ENCODE measurements around the gene AHCYL1.

AHCYL1 gene

DNA sequence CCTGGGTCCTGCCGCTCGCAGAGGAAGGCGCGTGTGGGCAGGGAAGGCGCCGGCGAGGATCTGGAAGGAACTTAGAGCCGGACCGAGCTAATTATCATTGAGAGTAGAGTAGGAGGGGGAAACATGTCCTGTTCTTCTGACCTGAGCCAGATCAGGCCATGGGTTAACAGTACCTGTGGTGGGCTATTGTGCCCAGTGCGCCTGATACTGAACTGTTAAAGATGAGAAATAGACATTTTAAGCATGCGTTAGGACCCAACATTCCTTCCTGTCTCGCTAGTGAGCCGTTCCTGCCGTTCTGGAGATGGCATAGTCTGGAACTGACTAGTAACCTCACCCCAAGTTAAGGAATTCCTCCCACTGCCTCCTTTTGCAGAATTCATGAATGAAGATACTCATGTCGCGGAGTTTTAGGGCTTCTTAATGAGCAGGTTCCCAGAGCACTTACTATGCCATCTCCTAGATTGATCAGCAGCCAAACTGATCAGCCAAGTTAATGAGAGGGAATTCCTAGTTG lies 50.7 kb downstream of the AHCYL1 start:
- no peak for DNase-seq (ENCODE audit: low read depth in 2 of 2)

DNA sequence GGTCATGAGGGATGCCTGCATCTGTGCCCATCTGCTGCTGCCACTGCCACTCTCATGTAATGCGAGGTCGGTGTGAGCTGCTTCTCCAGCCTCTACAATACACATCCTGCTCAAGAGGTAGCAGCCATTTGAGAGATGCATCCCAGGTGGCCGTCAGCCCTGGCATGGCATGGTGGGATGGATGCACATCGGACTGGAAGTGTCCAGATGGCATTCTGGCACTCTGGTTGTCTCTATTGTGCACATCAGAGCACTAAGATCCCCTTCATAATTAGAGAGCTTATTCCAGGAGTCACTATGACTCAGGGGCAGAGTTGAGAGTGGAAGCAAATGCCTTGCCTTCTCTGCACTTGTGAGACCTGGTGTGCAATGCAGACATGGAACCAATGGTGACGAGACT lies 53.7 kb downstream of the AHCYL1 start:
- DNase-seq (ENCODE audit: low read depth in 2 of 2): no peak

DNA sequence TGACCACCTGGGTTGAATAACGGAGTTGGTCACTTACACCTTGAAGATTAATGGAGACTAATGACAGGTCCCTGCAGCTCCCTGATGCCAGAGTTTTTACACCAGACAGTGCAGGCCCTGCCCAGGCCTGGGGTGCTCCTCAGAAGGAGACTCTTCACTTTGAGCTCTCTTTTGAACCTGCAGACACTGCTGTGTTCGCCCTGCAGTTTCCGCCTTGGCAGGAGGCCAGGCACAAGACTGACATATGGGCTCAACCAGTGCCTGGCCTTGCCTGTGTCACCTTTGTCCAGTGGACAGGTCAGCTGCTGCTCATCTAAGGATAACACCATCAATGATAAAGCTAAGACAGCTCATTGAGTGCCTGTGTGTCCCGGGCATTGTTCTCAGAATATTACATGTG lies 55.1 kb downstream of the AHCYL1 start:
- DNase-seq (ENCODE audit: low read depth in 2 of 2): no peak

DNA sequence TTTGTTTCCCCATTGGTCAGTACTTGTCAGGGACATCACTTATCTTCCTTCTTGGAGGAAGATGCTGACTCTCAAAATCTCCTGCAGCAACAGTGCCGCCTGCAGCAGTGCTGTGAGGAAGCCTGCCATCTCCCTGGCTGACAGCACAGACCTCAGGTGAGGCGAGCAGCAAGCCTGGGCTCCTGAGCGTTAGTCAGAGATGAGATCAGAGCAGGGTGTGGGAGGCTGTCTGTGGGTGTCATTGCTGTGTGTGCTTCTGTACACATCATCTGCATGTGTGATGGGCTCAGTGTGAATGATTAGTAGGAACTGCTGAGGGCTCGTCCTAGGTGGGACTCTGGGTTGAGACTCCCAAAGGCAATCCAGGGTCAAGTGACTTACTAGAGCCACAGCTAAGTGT lies 56.0 kb downstream of the AHCYL1 start:
- DNase-seq (ENCODE audit: low read depth in 2 of 2): peak in 1 of 2 donors; percentile 18

- DNase-seq (ENCODE audit: low read depth in 2 of 2): no peak
Measured at GRCh38 chr1:110043016-110043415, 58.5 kb downstream of the AHCYL1 start.

DNA sequence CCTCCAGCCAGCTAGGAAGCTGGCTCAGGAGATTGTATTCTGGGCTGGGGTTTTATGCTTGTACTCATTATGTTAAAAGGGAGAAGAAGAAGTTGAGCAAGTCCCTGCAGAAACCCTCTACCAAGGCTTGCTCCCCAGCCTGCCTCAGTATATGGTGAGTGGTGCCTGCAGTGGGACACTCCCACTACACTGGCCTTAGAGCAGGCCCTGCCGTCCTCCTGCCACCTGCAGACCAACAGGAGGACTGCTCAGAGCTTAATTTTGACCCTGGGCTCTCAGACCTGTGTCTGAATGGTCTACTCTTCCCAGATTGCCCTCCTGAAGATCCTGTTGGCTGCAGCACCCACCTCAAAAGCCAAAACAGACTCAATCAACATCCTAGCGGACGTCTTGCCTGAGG lies 62.9 kb downstream of the AHCYL1 start:
- no peak for DNase-seq (ENCODE audit: low read depth in 2 of 2)

GRCh38 chr1:110048240-110048639 lies 63.7 kb downstream of the AHCYL1 start:
- no peak for DNase-seq (ENCODE audit: low read depth in 2 of 2)

DNA sequence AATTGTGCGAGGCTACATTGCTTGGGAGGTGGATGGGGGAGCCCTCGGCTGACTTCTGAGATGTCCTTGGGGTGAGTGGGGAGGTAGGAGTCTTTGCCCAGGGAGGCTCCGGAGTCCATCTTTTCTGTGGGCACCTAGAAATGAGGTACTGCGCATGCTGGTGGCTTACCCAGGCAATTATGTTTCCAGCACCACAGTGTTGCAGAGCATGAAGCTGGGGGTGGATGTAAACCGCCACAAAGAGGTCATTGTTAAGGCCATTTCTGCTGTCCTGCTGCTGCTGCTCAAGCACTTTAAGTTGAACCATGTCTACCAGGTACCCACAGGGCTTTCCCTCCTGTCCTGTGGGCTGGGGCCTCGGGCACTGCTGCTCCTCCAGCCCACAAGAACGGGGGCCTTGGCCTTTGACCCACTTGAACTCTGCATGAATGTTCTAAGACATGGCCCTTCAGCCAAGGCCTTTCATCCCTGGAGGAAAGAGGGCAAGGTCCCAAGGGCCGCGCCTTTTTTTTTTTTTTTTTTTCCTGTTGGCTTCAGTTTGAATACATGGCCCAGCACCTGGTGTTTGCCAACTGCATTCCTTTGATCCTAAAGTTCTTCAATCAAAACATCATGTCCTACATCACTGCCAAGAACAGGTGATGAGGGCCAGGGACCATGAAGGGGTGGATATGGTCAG lies 64.5 kb downstream of the AHCYL1 start:
- DNase-seq (ENCODE audit: low read depth in 2 of 2): no peak

- DNase-seq (ENCODE audit: low read depth in 2 of 2): no peak
Measured at GRCh38 chr1:110049801-110050601, 65.4 kb downstream of the AHCYL1 start.

DNA sequence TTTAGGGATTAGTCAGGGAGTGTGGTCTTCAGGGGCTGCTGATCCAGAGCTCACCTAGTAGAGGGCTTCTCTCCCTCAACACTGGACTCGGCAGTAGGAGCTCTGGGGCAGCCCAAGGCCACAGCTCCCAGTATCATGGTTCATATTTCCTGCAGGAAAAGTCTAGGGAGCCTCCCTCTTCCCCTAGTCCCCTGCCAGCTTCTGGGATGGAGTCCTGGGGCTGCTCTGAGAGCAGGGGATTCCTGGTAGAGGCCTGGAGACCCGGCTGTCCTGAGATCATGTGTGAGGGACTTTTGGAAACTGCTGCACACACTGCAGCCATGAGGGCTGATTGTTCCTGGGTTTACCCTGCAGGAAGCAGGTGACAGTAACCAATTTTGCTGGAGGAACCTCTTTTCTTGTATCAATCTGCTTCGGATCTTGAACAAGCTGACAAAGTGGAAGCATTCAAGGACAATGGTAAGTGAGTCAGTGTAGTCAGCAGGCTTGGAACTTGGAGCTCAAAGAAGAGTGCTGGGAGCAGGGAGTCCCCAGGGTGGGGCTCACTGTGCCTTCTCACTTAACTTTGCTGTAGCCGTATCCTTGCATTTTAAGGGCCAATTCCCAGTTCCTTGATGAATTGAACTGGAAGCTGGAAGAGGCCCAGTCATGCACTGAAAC lies 66.2 kb downstream of the AHCYL1 start:
- DNase-seq (ENCODE audit: low read depth in 2 of 2): no peak

DNA sequence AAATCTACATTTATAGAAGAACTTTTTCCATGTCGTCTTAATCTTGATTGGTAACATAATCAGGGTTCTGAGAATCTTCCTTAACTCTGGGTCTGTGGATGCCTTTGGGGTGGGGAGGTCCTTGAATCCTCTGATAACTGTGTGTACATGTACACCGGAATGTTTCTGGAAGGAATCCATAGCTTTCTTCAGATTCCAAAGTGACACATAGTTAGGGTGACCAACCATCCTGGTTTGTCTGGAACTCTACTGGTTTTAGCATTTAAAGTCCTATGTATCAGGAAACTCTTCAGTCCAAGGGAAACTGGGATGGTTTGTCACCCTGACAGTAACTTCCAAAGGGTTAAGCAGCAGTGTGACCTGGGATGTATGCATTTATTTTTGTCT lies 66.7 kb downstream of the AHCYL1 start:
- no peak for DNase-seq (ENCODE audit: low read depth in 2 of 2)

DNA sequence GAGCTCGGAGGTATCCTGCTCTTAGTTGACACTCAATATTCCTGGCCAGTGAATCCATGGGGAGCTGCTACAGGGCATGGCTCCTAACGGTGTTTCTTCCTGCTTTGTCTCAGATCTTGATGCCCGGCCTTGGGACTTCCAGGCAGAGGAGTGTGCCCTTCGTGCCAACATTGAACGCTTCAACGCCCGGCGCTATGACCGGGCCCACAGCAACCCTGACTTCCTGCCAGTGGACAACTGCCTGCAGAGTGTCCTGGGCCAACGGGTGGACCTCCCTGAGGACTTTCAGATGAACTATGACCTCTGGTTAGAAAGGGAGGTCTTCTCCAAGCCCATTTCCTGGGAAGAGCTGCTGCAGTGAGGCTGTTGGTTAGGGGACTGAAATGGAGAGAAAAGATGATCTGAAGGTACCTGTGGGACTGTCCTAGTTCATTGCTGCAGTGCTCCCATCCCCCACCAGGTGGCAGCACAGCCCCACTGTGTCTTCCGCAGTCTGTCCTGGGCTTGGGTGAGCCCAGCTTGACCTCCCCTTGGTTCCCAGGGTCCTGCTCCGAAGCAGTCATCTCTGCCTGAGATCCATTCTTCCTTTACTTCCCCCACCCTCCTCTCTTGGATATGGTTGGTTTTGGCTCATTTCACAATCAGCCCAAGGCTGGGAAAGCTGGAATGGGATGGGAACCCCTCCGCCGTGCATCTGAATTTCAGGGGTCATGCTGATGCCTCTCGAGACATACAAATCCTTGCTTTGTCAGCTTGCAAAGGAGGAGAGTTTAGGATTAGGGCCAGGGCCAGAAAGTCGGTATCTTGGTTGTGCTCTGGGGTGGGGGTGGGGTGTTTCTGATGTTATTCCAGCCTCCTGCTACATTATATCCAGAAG lies 69.2 kb downstream of the AHCYL1 start:
- peak; percentile 63 to 67 for DNase-seq (ENCODE audit: low read depth in 2 of 2)

- no peak for DNase-seq (ENCODE audit: low read depth in 2 of 2)
Measured at GRCh38 chr1:110055493-110056284, 71.1 kb downstream of the AHCYL1 start.

DNA sequence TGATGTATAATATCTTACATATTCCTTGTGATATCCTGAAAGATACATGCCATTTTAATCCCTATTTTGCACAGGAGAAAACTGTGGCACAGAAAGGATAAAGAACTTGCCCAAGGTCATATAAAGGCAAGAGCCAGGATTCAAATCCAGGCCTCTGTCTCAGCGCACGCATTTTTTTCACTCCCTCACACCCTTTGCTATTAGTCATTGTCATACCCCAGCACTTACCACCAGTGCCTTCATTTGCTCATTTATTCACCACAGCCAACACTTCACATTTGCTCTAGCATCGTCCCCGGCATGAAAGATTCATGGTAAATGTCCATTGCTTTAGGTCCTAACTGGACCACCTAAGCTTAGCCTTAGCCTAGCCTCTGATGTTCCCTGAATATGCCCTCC lies 71.7 kb downstream of the AHCYL1 start:
- no peak for DNase-seq (ENCODE audit: low read depth in 2 of 2)

- no peak for DNase-seq (ENCODE audit: low read depth in 2 of 2)
Measured at GRCh38 chr1:110056776-110057175, 72.2 kb downstream of the AHCYL1 start.

DNA sequence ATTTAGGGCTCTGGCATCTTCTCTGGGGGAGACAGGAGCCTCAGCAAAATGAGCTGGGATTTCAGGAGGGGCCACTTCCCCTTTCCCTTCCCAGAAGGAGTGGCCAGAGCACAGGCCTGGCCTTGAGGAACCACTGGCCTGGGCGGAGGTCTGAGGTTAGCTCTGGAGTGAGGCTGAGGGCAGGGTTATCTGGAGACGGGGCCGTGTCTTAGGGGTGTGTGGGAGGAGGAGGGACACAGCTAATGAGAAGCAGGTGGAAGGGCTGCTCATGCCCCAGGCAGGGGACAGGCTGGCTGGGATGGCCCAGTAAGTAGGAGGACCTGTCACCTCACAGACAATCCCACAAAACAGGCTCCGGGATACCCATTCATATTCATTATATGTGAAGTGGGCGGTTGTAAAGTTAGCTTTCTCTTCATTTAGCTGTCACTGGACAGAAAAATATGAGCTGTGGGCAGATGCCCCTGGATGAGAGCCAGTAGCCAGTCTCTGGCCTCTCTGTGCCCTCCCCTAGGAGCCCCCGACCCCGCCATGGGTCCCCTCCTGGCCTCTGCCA lies 73.5 kb downstream of the AHCYL1 start:
- DNase-seq (ENCODE audit: low read depth in 2 of 2): no peak

GRCh38 chr1:110058591-110058990 lies 74.0 kb downstream of the AHCYL1 start:
- no peak for DNase-seq (ENCODE audit: low read depth in 2 of 2)

- DNase-seq (ENCODE audit: low read depth in 2 of 2): no peak
Measured at GRCh38 chr1:110059133-110059863, 74.7 kb downstream of the AHCYL1 start.

DNA sequence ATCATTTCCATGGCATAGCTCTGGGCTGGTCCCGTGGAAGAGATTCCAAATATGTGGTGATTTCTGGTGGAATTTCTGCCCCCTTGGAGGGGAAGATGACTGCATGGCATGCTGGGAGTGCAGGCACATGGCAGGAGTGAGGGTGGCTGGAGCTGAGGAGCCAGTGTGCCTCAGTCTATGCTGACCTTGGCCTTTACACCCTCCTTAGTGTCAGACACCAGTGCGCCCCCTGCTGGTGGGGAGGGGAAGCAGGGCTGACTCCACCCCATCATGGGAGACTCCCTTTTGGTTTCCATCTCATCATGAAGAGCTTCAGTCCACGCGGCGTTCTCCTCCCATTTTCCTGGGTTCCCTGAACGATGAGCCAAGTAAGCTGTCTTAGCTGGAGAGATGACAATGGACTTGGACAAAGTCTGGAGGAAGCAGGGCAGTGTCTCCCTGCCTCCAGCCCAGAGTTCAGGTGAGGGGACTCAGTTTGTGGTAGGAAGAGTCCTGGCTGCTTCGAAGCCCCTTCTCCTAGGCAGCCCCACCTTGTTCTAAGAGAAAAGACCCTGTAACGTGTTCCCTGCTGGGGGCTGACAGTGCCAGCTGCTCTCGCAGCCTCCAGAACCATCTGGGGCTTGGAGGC lies 75.6 kb downstream of the AHCYL1 start:
- DNase-seq (ENCODE audit: low read depth in 2 of 2): peak; percentile 70 to 74
